NCI-H1417 (cell line): ENCODE measurements around the gene KLK2.

ENCODE experiments used
- DNase-seq, 3 experiments: peaks; one replicate each; lab custom pipeline; 2025; lab: John Stamatoyannopoulos, UW

Gene KLK2

DNA sequence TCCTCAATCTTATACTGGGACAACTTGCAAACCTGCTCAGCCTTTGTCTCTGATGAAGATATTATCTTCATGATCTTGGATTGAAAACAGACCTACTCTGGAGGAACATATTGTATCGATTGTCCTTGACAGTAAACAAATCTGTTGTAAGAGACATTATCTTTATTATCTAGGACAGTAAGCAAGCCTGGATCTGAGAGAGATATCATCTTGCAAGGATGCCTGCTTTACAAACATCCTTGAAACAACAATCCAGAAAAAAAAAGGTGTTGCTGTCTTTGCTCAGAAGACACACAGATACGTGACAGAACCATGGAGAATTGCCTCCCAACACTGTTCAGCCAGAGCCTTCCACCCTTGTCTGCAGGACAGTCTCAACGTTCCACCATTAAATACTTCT lies 22.5 kb upstream of the KLK2 start:
- no peak for DNase-seq

DNA sequence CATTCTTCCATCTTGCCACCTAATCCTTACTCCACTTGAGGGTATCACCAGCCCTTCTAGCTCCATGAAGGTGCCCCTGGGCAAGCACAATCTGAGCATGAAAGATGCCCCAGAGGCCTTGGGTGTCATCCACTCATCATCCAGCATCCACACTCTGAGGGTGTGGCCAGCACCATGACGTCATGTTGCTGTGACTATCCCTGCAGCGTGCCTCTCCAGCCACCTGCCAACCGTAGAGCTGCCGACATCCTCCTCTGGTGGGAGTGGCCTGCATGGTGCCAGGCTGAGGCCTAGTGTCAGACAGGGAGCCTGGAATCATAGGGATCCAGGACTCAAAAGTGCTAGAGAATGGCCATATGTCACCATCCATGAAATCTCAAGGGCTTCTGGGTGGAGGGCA lies 21.6 kb upstream of the KLK2 start:
- no peak for DNase-seq

DNA sequence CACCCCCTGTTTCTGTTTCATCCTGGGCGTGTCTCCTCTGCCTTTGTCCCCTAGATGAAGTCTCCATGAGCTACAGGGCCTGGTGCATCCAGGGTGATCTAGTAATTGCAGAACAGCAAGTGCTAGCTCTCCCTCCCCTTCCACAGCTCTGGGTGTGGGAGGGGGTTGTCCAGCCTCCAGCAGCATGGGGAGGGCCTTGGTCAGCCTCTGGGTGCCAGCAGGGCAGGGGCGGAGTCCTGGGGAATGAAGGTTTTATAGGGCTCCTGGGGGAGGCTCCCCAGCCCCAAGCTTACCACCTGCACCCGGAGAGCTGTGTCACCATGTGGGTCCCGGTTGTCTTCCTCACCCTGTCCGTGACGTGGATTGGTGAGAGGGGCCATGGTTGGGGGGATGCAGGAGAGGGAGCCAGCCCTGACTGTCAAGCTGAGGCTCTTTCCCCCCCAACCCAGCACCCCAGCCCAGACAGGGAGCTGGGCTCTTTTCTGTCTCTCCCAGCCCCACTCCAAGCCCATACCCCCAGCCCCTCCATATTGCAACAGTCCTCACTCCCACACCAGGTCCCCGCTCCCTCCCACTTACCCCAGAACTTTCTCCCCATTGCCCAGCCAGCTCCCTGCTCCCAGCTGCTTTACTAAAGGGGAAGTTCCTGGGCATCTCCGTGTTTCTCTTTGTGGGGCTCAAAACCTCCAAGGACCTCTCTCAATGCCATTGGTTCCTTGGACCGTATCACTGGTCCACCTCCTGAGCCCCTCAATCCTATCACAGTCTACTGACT lies 18.4 kb upstream of the KLK2 start, which contains the start of gene KLK3:
Gene KLK3, plus strand, starts transcription at position 280 of the 775 bp plus-strand sequence. Its CDS starts 41 bp downstream, at position 321.
- DNase-seq = no peak

DNA sequence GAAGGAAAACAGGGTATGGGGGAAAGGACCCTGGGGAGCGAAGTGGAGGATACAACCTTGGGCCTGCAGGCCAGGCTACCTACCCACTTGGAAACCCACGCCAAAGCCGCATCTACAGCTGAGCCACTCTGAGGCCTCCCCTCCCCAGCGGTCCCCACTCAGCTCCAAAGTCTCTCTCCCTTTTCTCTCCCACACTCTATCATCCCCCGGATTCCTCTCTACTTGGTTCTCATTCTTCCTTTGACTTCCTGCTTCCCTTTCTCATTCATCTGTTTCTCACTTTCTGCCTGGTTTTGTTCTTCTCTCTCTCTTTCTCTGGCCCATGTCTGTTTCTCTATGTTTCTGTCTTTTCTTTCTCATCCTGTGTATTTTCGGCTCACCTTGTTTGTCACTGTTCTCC lies 15.9 kb upstream of the KLK2 start:
- no peak for DNase-seq

DNA sequence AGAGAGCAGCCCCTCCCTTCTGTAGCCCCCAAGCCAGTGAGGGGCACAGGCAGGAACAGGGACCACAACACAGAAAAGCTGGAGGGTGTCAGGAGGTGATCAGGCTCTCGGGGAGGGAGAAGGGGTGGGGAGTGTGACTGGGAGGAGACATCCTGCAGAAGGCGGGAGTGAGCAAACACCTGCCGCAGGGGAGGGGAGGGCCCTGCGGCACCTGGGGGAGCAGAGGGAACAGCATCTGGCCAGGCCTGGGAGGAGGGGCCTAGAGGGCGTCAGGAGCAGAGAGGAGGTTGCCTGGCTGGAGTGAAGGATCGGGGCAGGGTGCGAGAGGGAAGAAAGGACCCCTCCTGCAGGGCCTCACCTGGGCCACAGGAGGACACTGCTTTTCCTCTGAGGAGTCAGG lies 14.4 kb upstream of the KLK2 start:
- DNase-seq = peak; percentile 56 to 92 (median 90)

DNA sequence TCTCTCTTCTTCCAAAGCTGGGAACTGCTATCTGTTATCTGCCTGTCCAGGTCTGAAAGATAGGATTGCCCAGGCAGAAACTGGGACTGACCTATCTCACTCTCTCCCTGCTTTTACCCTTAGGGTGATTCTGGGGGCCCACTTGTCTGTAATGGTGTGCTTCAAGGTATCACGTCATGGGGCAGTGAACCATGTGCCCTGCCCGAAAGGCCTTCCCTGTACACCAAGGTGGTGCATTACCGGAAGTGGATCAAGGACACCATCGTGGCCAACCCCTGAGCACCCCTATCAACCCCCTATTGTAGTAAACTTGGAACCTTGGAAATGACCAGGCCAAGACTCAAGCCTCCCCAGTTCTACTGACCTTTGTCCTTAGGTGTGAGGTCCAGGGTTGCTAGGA lies 13.4 kb upstream of the KLK2 start:
- no peak for DNase-seq

DNA sequence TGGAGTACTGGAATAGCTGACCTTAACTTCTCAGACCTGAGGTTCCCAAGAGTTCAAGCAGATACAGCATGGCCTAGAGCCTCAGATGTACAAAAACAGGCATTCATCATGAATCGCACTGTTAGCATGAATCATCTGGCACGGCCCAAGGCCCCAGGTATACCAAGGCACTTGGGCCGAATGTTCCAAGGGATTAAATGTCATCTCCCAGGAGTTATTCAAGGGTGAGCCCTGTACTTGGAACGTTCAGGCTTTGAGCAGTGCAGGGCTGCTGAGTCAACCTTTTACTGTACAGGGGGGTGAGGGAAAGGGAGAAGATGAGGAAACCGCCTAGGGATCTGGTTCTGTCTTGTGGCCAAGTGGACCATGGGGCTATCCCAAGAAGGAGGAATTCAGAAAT lies 12.2 kb upstream of the KLK2 start:
- no peak for DNase-seq

DNA sequence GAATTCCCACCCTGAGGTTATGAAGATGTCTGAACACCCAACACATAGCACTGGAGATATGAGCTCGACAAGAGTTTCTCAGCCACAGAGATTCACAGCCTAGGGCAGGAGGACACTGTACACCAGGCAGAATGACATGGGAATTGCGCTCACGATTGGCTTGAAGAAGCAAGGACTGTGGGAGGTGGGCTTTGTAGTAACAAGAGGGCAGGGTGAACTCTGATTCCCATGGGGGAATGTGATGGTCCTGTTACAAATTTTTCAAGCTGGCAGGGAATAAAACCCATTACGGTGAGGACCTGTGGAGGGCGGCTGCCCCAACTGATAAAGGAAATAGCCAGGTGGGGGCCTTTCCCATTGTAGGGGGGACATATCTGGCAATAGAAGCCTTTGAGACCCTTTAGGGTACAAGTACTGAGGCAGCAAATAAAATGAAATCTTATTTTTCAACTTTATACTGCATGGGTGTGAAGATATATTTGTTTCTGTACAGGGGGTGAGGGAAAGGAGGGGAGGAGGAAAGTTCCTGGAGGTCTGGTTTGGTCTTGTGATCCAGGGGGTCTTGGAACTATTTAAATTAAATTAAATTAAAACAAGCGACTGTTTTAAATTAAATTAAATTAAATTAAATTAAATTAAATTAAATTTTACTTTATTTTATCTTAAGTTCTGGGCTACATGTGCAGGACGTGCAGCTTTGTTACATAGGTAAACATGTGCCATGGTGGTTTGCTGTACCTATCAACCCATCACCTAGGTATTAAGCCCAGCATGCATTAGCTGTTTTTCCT lies 11.5 kb upstream of the KLK2 start:
- no peak for DNase-seq

DNA sequence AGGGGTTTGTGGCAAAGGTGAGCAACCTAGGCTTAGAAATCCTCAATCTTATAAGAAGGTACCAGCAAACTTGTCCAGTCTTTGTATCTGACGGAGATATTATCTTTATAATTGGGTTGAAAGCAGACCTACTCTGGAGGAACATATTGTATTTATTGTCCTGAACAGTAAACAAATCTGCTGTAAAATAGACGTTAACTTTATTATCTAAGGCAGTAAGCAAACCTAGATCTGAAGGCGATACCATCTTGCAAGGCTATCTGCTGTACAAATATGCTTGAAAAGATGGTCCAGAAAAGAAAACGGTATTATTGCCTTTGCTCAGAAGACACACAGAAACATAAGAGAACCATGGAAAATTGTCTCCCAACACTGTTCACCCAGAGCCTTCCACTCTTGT lies 3.8 kb upstream of the KLK2 start:
- DNase-seq = no peak

DNA sequence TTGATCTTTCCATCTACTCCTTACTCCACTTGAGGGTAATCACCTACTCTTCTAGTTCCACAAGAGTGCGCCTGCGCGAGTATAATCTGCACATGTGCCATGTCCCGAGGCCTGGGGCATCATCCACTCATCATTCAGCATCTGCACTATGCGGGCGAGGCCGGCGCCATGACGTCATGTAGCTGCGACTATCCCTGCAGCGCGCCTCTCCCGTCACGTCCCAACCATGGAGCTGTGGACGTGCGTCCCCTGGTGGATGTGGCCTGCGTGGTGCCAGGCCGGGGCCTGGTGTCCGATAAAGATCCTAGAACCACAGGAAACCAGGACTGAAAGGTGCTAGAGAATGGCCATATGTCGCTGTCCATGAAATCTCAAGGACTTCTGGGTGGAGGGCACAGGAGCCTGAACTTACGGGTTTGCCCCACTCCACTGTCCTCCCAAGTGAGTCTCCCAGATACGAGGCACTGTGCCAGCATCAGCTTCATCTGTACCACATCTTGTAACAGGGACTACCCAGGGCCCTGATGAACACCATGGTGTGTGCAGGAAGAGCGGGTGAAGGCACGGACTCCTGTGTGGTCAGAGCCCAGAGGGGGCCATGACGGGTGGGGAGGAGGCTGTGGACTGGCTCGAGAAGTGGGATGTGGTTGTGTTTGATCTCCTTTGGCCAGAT lies 2.7 kb upstream of the KLK2 start:
- DNase-seq = no peak

DNA sequence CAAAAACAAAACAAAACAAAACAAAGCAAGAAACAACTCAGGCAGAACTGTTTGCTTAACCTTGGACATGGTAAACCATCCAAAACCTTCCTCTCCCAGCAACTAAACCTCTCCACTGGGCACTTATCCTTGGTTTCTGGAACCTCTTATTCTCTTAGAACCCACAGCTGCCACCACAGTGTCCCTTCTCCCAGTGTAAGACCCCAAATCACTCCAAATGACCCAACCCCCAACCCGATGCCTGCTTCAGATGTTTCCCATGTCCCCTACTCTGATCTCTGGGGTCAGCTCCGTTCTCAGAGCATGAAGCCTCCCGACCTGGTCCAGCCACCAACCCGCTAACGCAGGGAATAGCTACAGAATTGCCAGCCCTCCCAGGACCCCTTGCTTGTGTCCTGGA lies 972 bp downstream of the KLK2 start:
- DNase-seq = no peak

DNA sequence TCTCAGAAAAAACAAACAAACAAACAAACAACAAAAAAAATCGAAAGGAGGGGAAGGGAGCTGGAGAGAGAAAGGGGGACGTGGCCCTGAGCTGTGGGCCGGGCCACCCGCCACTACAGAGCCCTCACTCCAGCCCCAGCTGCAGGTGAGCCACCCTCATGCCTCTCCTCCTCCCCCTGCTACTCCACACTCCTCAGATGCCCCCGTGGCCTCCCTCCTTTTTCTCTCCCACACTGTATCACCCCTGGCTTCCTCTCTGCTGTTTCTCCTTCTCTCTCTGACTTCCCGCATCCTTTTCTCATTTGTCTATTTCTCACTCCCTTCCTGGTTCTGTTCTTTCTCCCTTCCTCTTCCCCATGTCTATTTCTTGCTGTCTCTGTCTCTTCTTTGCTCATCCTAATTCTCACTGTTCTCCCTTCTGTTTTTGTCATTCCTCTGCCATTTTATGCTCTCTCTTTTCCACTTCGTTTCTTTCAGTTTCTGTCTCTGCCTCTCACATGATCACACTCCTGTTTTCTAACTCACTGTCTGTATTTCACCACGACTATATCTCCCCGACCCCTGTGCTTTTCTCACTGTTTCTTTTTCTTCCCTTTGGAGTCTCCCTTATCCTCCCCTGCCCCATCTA lies 2.7 kb downstream of the KLK2 start:
- DNase-seq = no peak

DNA sequence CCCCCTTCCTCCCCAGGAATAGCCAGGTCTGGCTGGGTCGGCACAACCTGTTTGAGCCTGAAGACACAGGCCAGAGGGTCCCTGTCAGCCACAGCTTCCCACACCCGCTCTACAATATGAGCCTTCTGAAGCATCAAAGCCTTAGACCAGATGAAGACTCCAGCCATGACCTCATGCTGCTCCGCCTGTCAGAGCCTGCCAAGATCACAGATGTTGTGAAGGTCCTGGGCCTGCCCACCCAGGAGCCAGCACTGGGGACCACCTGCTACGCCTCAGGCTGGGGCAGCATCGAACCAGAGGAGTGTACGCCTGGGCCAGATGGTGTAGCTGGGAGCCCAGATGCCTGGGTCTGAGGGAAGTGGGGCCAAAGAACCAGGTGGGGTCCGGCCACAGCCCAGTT lies 3.2 kb downstream of the KLK2 start:
- no peak for DNase-seq

DNA sequence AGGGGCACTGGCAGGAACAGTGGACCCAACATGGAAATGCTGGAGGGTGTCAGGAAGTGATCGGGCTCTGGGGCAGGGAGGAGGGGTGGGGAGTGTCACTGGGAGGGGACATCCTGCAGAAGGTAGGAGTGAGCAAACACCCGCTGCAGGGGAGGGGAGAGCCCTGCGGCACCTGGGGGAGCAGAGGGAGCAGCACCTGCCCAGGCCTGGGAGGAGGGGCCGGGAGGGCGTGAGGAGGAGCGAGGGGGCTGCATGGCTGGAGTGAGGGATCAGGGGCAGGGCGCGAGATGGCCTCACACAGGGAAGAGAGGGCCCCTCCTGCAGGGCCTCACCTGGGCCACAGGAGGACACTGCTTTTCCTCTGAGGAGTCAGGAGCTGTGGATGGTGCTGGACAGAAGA lies 4.1 kb downstream of the KLK2 start:
- peak in 2 of 3 experiments; percentile 78 to 83 for DNase-seq

DNA sequence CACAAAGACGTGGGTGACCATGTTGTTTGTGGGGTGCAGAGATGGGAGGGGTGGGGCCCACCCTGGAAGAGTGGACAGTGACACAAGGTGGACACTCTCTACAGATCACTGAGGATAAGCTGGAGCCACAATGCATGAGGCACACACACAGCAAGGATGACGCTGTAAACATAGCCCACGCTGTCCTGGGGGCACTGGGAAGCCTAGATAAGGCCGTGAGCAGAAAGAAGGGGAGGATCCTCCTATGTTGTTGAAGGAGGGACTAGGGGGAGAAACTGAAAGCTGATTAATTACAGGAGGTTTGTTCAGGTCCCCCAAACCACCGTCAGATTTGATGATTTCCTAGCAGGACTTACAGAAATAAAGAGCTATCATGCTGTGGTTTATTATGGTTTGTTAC lies 5.6 kb downstream of the KLK2 start:
- DNase-seq = no peak

DNA sequence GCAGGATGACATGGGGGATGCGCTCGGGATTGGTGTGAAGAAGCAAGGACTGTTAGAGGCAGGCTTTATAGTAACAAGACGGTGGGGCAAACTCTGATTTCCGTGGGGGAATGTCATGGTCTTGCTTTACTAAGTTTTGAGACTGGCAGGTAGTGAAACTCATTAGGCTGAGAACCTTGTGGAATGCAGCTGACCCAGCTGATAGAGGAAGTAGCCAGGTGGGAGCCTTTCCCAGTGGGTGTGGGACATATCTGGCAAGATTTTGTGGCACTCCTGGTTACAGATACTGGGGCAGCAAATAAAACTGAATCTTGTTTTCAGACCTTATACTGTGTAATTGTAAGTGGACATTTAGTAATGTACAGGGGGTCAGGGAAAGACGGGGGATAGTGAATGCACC lies 7.0 kb downstream of the KLK2 start:
- no peak for DNase-seq

DNA sequence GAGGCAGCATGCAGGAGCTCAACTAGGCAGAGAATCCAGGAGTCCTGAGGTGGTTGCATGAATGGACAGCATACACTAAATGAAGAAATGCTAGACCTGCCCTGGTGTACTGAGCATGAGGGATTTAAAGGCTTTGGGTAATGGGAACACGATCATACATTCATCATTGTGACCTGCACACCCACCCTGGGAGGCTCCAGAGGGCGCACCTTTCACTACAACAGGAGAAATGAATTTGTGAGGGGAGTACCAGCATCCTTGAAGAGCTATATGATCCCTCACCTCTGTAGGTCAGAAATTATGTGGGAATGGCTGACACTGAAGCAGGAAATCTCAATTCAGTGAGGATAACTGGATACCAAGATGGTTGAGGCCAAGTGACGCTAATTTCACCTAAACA lies 8.9 kb downstream of the KLK2 start:
- DNase-seq = no peak

DNA sequence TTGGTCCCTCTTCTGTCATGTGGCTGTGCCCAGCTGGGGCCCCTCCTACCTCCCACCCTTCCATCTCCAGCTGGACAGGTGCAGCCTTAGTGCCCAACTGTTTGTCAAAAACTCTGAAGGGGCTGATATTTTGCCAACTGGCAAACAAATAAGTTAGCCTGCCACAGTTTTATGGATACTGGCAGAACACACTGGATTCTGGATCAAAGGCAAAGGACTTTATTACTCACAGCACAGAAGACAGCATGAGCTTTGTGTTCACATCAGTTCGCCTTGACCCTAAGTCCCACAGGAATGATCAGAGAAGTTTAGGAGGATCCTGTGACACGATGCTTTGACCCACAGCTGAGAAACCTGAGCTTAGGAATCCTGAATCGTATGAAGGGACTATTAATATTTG lies 16.4 kb downstream of the KLK2 start:
- no peak for DNase-seq

DNA sequence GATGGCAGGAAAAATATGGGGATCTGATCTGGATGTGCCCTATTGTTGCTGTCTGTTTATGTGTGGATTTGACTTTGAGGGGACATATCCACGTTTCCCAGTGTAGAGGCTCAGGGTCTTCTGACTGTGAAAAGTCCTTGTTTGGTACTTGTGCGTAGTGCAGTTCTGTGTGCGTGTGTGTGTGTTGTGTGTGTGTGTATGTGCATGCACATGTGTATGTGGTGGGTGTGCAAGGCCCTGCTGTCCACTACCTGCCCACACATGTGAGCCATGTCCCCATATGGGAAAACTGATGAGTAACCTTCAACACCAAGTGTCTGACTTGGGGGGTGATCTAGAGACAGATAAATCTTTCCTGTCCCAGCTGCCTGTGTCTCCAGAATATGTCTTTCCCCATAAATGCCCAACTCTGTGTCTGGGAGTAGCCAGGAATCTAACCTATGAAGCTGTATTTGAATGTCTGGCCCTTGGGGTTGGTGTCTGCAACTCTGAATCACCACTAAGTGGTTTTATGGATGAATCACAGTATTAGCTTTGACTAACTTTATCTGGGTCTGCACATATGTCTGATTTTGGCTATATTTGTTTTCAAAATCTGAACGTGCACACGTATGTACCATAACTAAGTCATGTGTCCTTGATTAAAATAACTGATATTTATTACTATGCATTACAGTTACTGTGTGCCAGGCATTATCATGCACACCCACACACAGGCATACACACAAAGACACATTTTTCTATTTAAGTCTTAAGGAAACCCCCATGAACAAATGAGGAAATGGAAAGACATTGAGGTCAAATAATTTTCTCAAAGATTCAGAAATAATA lies 17.4 kb downstream of the KLK2 start:
- no peak for DNase-seq

DNA sequence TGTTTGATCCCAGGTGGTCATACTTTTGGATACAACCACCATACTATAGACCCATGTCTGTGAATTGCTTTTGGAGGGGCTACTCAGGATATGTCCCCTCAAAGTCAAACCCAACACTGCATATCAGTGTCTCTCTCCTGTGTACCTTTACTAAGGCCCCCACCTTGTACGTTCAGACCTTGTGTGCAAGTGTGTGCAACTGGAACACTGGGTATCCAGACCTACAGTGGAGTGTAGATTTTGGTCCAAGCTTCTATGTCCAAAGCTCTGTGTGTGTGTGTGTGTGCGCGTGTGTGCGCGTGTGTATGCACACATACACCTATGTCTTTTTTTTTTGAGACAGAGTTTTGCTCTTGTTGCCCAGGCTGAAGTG lies 18.0 kb downstream of the KLK2 start:
- no peak for DNase-seq

DNA sequence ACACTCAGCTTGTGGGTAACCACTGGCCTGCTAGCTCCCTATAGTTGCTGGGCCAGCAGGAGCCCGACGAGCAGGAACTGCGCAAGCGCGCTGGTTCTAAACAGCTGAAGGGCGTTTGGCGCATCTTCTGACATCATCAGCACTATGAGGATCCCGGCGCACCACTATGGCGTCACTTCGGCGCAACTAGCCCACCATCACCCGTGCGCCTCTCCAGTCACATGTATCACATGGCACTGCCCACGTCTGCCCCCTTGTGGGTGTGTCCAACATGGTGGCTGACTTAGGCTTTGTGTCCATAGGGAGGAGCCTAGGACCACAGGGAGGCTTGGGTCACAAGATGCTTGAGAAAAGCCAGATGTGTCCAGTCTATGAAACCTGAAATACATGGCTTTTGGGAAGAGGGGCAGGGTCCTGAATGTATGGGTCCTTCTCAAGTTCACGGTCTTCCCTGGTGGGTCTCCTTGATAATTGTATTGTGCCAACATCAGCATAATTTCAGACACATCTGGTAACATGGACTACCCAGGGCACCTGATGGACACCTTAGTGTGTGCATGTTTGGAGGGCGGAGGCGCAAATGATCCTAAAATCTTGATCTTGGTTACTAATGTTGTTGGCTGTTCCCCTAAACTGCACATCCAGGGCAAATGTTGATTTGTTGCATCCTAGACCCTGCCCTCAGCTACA lies 20.0 kb downstream of the KLK2 start:
- peak in 1 of 3 experiments; percentile 19 for DNase-seq
